H1 (cell line): ENCODE results near the gene USP20. TPM values are rescaled to one million over a fixed set of nuclear protein-coding genes. Genes with fewer than 3 reads are reported as not detected.

ENCODE experiments used
- CTCF ChIA-PET: fragments of 300-600 bp; sonication (Branson Sonifier 250); formaldehyde crosslinking; loops from one replicate; lab custom pipeline; 2021; ENCODE audit not compliant: partially characterized antibody; lab: Charles Lee
- POLR2A ChIA-PET: fragments of 300-600 bp; sonication (Branson Sonifier 250); formaldehyde crosslinking; loops from one replicate; lab custom pipeline; 2021; ENCODE audit warnings: inconsistent platforms; ENCODE audit not compliant: partially characterized antibody; lab: Charles Lee
- DNase-seq, 2 experiments: peaks; one replicate each; pipeline versions ENCODE4 v3.0.0 to v3.0.0-alpha.2; 2010 to 2022; ENCODE audit warnings: low spot score in 2 of 2, low read depth in 1 of 2, mixed read lengths in 1 of 2
- FAIRE-seq: peaks from 2 replicates; lab custom pipeline; 2011; peaks lifted over from hg19 to GRCh38; lab: Jason Lieb, UNC
- H2AFZ ChIP-seq: 2 replicates; pipeline ENCODE4 v1.8.1; 2012; ENCODE audit warnings: low read length, inconsistent platforms
- H2AK5ac ChIP-seq: 2 replicates; pipeline ENCODE4 v1.6.1; 2013; ENCODE audit warnings: low read depth, low read length
- H2BK120ac ChIP-seq: replicated peaks from 2 replicates; pipeline ENCODE3; 2013; ENCODE audit warnings: low read depth, low read length, inconsistent platforms
- H2BK12ac ChIP-seq: 2 replicates; pipeline ENCODE4 v1.6.1; 2013; ENCODE audit warnings: low read depth, low read length
- H2BK15ac ChIP-seq: 2 replicates; pipeline ENCODE4 v1.6.1; 2013; ENCODE audit warnings: low read length
- H2BK20ac ChIP-seq: 2 replicates; pipeline ENCODE4 v1.6.1; 2013; ENCODE audit warnings: low read length
- H2BK5ac ChIP-seq: 2 replicates; pipeline ENCODE4 v1.6.1; 2013; ENCODE audit warnings: low read depth, low read length
- H3K14ac ChIP-seq: 2 replicates; pipeline ENCODE4 v1.6.1; 2013; ENCODE audit warnings: inconsistent platforms; ENCODE audit not compliant: insufficient read length
- H3K18ac ChIP-seq: 2 replicates; pipeline ENCODE4 v1.6.1; 2013; ENCODE audit warnings: low read length; ENCODE audit errors: extremely low read depth
- H3K23ac ChIP-seq: 2 replicates; pipeline ENCODE4 v1.6.1; 2013; ENCODE audit warnings: inconsistent platforms; ENCODE audit not compliant: insufficient read length
- H3K23me2 ChIP-seq: 2 replicates; pipeline ENCODE4 v1.6.1; 2013; ENCODE audit warnings: low read depth, low read length
- H3K27ac ChIP-seq: 2 replicates; pipeline ENCODE4 v1.6.1; 2011; ENCODE audit warnings: low read depth, low read length, inconsistent platforms
- H3K27me3 ChIP-seq, 4 experiments: replicated peaks in 1 of 4; 1 replicate in 1 of 4; 2 replicates in 3 of 4; pipeline versions ENCODE4 v1.6.1 to v1.8.1; 2011 to 2013; ENCODE audit warnings: low read length in 3 of 4, mild to moderate bottlenecking in 3 of 4, inconsistent platforms in 2 of 4, mixed read lengths in 2 of 4, moderate library complexity in 1 of 4; ENCODE audit not compliant: control insufficient read depth in 3 of 4, insufficient read depth in 3 of 4; ENCODE audit errors: extremely low read depth in 1 of 4
- H3K36me3 ChIP-seq, 4 experiments: 2 replicates each; pipeline versions ENCODE4 v1.6.1 to v1.8.1; 2011 to 2013; ENCODE audit warnings: mild to moderate bottlenecking in 4 of 4, low read length in 3 of 4, moderate library complexity in 2 of 4, control low read depth in 1 of 4, inconsistent platforms in 1 of 4; ENCODE audit not compliant: insufficient read depth in 4 of 4, control insufficient read depth in 2 of 4
- H3K4ac ChIP-seq: replicated peaks from 2 replicates; pipeline ENCODE3; 2013; ENCODE audit warnings: low read length, low read depth, mixed read lengths, inconsistent platforms; ENCODE audit not compliant: insufficient read length
- H3K4me1 ChIP-seq, 4 experiments: replicated peaks in 1 of 4; 1 replicate in 1 of 4; 2 replicates in 3 of 4; pipeline versions ENCODE4 v1.6.1 to v1.8.1; 2011 to 2013; ENCODE audit warnings: low read length in 3 of 4, inconsistent platforms in 2 of 4, mixed read lengths in 1 of 4; ENCODE audit not compliant: insufficient read depth in 4 of 4, control insufficient read depth in 3 of 4
- H3K4me2 ChIP-seq, 2 experiments: 2 replicates each; pipeline versions ENCODE4 v1.6.1 to v1.8.1; 2011 to 2013; ENCODE audit warnings: low read depth in 2 of 2, low read length in 2 of 2, control low read depth in 1 of 2, inconsistent platforms in 1 of 2, mild to moderate bottlenecking in 1 of 2; ENCODE audit not compliant: insufficient read depth in 1 of 2
- H3K4me3 ChIP-seq, 4 experiments: fragments of 200-600, 300-600 bp in 1 of 4; sonication (generic), shearing (Covaris generic), sonication (Bioruptor Twin) in 1 of 4; 2 replicates each; pipeline versions ENCODE4 v1.5.1 to v1.8.1; 2011 to 2016; ENCODE audit warnings: low read length in 4 of 4, low read depth in 3 of 4, control low read depth in 2 of 4, inconsistent platforms in 2 of 4, mild to moderate bottlenecking in 2 of 4, mixed read lengths in 1 of 4, moderate library complexity in 1 of 4; ENCODE audit not compliant: insufficient read depth in 2 of 4; ENCODE audit errors: extremely low read depth in 1 of 4
- H3K56ac ChIP-seq: replicated peaks from 2 replicates; pipeline ENCODE3; 2013; ENCODE audit warnings: low read depth, mild to moderate bottlenecking, mixed read lengths, low read length, inconsistent platforms; ENCODE audit not compliant: insufficient read length
- H3K79me1 ChIP-seq: 2 replicates; pipeline ENCODE4 v1.6.1; 2013; ENCODE audit warnings: low read depth, low read length, control low read depth
- H3K79me2 ChIP-seq, 2 experiments: 2 replicates each; pipeline versions ENCODE4 v1.6.1 to v1.8.1; 2012 to 2013; ENCODE audit warnings: low read length in 2 of 2, mild to moderate bottlenecking in 2 of 2, inconsistent platforms in 1 of 2; ENCODE audit not compliant: insufficient read depth in 2 of 2, control insufficient read depth in 1 of 2
- H3K9ac ChIP-seq, 4 experiments: replicated peaks in 1 of 4; 1 replicate in 1 of 4; 2 replicates in 3 of 4; pipeline versions ENCODE4 v1.6.1 to v1.8.1; 2011 to 2013; ENCODE audit warnings: low read depth in 3 of 4, low read length in 3 of 4, control low read depth in 2 of 4, mild to moderate bottlenecking in 2 of 4, moderate library complexity in 2 of 4, inconsistent platforms in 1 of 4; ENCODE audit errors: extremely low read depth in 1 of 4
- H3K9me3 ChIP-seq, 2 experiments: 2 replicates each; pipeline versions ENCODE4 v1.6.1 to v1.8.1; 2012 to 2013; ENCODE audit warnings: mild to moderate bottlenecking in 2 of 2, moderate library complexity in 2 of 2, control low read depth in 1 of 2, inconsistent platforms in 1 of 2, low read depth in 1 of 2, low read length in 1 of 2, mixed read lengths in 1 of 2; ENCODE audit not compliant: insufficient read depth in 2 of 2
- H4K20me1 ChIP-seq, 2 experiments: replicated peaks in 1 of 2; 2 replicates each; pipeline versions ENCODE3 to v1.8.1; 2011 to 2013; ENCODE audit warnings: inconsistent platforms in 2 of 2, low read length in 2 of 2, mild to moderate bottlenecking in 1 of 2; ENCODE audit not compliant: insufficient read depth in 2 of 2, control insufficient read depth in 1 of 2
- H4K5ac ChIP-seq: 2 replicates; pipeline ENCODE4 v1.6.1; 2013; ENCODE audit warnings: low read length, low read depth, mixed read lengths, inconsistent platforms; ENCODE audit not compliant: insufficient read length
- H4K8ac ChIP-seq: 2 replicates; pipeline ENCODE4 v1.8.0; 2013; ENCODE audit warnings: mild to moderate bottlenecking, moderate library complexity, low read length, inconsistent platforms; ENCODE audit not compliant: insufficient read depth; ENCODE audit errors: extremely low read depth
- H4K91ac ChIP-seq: replicated peaks from 2 replicates; pipeline ENCODE3; 2013; ENCODE audit warnings: low read length, mixed read lengths, inconsistent platforms; ENCODE audit not compliant: insufficient read length
- ASH2L ChIP-seq: fragments of 200-600, 300-600 bp; sonication (generic); IDR thresholded peaks from one replicate; pipeline ENCODE4 v1.7.1; 2017; ENCODE audit warnings: low read length
- CHD1 ChIP-seq: IDR thresholded peaks from 2 replicates; pipeline ENCODE4 v1.6.1; 2012; ENCODE audit warnings: low read depth, low read length, improper control_type of control experiment
- FOSL1 ChIP-seq: IDR thresholded peaks from 2 replicates; pipeline ENCODE4 v1.6.1; 2011; ENCODE audit warnings: mild to moderate bottlenecking, low read depth, low read length, moderate library complexity; ENCODE audit not compliant: insufficient read depth
- JUND ChIP-seq: IDR thresholded peaks from 2 replicates; pipeline ENCODE4 v1.6.1; 2011; ENCODE audit warnings: mild to moderate bottlenecking, improper control_type of control experiment, low read length
- POU5F1 ChIP-seq: IDR thresholded peaks from 2 replicates; pipeline ENCODE4 v1.6.1; 2011; ENCODE audit warnings: low read depth, mild to moderate bottlenecking, low read length, moderate library complexity
- RNF2 ChIP-seq: fragments of 200-900, 300-1000 bp; sonication (generic); IDR thresholded peaks from 2 replicates; pipeline ENCODE4 v1.7.1; 2016; ENCODE audit warnings: borderline replicate concordance, low read depth, mild to moderate bottlenecking, antibody characterized with exemption, low read length; ENCODE audit not compliant: poor library complexity, severe bottlenecking; ENCODE audit errors: missing control alignments
- RXRA ChIP-seq: IDR thresholded peaks from 2 replicates; pipeline ENCODE4 v1.6.1; 2011; ENCODE audit warnings: low read depth, mild to moderate bottlenecking, low read length, moderate library complexity; ENCODE audit not compliant: insufficient read depth
- SIRT6 ChIP-seq: IDR thresholded peaks from one replicate; pipeline ENCODE4 v1.7.1; 2012; ENCODE audit warnings: low read length, inconsistent platforms
- SP1 ChIP-seq: IDR thresholded peaks from 2 replicates; pipeline ENCODE4 v1.6.1; 2011; ENCODE audit warnings: low read depth, low read length
- TEAD4 ChIP-seq: IDR thresholded peaks from 2 replicates; pipeline ENCODE4 v1.6.1; 2012; ENCODE audit warnings: low read depth, low read length, inconsistent platforms, mixed read lengths
- whole genome bisulfite sequencing, 2 experiments: shearing (Covaris generic) in 1 of 2; methylation state at CpG; one replicate each; pipeline versions ENCODE4 v1.1.6 to v1.1.7; 2013 to 2015; ENCODE audit warnings: low lambda C conversion rate in 2 of 2, mixed read lengths in 2 of 2, inconsistent platforms in 1 of 2, low coverage in 1 of 2, missing lambda C conversion rate in 1 of 2; ENCODE audit not compliant: insufficient replicate concordance in 2 of 2, insufficient coverage in 1 of 2, insufficient read length in 1 of 2; ENCODE audit errors: extremely low coverage in 1 of 2, missing lambda C conversion rate in 1 of 2; 5-methylcytosine and 5-hydroxymethylcytosine counted together
- polyA plus RNA-seq, 7 experiments: library from polyadenylated mRNA; depleted of rRNA in 3 of 7; stranded (reverse) in 5 of 7; unstranded in 2 of 7; fragments of >200 nt in 5 of 7; fragments of 200-250 nt in 2 of 7; gene quantifications; 1 replicate in 5 of 7; 2 replicates in 1 of 7; 4 replicates in 1 of 7; pipeline versions ENCODE4 v1.2.1 to v1.2.3, GENCODE V29; 2011 to 2013; ENCODE audit warnings: missing spikeins in 2 of 7, mixed read lengths in 2 of 7
- total RNA-seq: library from RNA; stranded (reverse); fragmentation: NEBNext Ultra II Directional; extraction: Animal tissue kit (Norgen Biotek cat#: 25700); gene quantifications from 2 replicates; pipeline ENCODE4 v1.2.1, GENCODE V29; 2021
- TF ChIP-seq, protein P1 (sequence below): IDR thresholded peaks from 2 replicates; pipeline ENCODE4 v1.6.1; 2012; ENCODE audit warnings: low read length, inconsistent platforms

The USP20 gene
- total and polyA plus RNA-seq, 2 of the 8 experiments (the other 6 are each of a cell fraction or from before 2014, with no cell fraction given) = 13.4 to 23.0 TPM

DNA sequence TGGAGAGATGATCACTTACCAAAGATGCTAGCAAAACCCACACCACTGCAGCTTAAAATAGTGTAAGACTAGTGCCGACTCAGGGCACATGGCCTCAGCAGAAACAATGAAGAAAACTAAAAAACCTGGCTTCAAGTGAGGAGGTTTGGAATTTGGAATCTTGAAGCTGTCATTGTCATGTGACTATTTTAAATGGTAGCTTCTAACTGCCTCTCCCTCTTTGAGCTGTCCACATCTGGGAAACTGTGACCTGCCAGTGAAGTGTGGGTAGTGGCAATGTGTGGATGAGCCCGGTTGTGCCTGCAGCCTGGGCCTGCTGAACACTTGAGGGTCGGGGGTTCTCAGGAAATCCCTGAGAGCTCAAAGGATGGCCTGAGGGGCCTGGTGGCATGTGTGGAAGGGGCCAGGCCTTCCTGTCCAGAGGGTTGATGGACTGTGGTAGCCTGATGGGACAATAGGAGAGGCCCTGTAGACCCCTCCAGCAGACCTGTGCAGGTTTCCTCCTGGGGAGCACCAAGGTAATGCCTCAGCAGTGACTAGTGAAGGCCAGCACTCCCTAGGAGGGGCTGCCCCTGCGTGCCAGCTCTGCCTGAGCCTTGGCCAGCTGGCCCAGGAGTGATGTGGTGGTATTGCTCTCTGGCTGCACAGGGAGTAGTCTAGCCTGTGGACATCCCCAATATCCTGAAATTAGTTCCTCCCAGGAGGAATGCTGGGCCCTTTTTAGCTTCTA lies 13.6 kb downstream of the USP20 start:
- Histone ChIP-seq H4K91ac (no peak overlapping the region), H3K23me2 (no peaks in the 10 kb centered on the region), H3K9ac (no peak overlapping the region), H3K27me3 (no peaks in the 10 kb centered on the region), H4K8ac (no peak overlapping the region), H3K4ac (peak overlapping the region; percentile 85), H2BK12ac (no peak overlapping the region), H3K4me2 (no peak overlapping the region), H2BK20ac (no peak overlapping the region), H2AFZ (no peak overlapping the region), H4K5ac (no peak overlapping the region), H2BK15ac (no peak overlapping the region), H4K20me1 (peaks cover 0 to 2% of the 10 kb centered on the region in 2 experiments), H3K79me2 (no peaks in the 10 kb centered on the region), H3K18ac (no peak overlapping the region), H3K9me3 (no peaks in the 10 kb centered on the region), H3K4me1 (no peaks in the 10 kb centered on the region), H3K4me3 (no peak overlapping the region), H3K14ac (no peak overlapping the region), H3K23ac (no peak overlapping the region), H3K79me1 (no peaks in the 10 kb centered on the region; the same call in 1 of the 2 replicates), H3K56ac (no peak overlapping the region), H3K36me3 (peaks cover 0 to 9% (median 1%) of the 10 kb centered on the region in 4 experiments; a peak in 2 of 8 replicates), H2AK5ac (no peak overlapping the region), H3K27ac (no peak overlapping the region), H2BK5ac (no peak overlapping the region), H2BK120ac (no peak overlapping the region)
- ChIA-PET CTCF (interaction anchor here (0.6 to 1.4 kb wide), 5 partner anchors 8 to 255 kb away, joined by 3 read pairs; no protein-coding TSS in a partner anchor), POLR2A (no interaction called here)
- WGBS, 2 experiments = 94% methylated on average over 4 of the region's 4 CpGs; no CpG with 5 or more reads in 1 of the 2 experiments
- FAIRE-seq (no peak), DNase-seq (no peak)
- no peak for TF ChIP-seq TEAD4
- TF ChIP-seq SIRT6 = no peak
- TF ChIP-seq ASH2L = no peak
- TF ChIP-seq RNF2 = no peak
- no peak for TF ChIP-seq RXRA
- TF ChIP-seq FOSL1 = no peak
- TF ChIP-seq, protein P1, sequence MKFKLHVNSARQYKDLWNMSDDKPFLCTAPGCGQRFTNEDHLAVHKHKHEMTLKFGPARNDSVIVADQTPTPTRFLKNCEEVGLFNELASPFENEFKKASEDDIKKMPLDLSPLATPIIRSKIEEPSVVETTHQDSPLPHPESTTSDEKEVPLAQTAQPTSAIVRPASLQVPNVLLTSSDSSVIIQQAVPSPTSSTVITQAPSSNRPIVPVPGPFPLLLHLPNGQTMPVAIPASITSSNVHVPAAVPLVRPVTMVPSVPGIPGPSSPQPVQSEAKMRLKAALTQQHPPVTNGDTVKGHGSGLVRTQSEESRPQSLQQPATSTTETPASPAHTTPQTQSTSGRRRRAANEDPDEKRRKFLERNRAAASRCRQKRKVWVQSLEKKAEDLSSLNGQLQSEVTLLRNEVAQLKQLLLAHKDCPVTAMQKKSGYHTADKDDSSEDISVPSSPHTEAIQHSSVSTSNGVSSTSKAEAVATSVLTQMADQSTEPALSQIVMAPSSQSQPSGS = no peak
- no peak for TF ChIP-seq POU5F1
- TF ChIP-seq CHD1 = no peak
- TF ChIP-seq JUND = no peak
- TF ChIP-seq SP1 = no peak
